ENCODE results near the gene KDM2A.

The KDM2A gene

GRCh38 chr11:67095214-67095507 lies 23.9 kb upstream of the KDM2A start:
- no peaks in the 10 kb centered on the region for H3K36me3 ChIP-seq (ENCODE audit: control insufficient read depth, insufficient read depth, low read length)
- no peak overlapping the region for H3K27ac ChIP-seq (ENCODE audit: low read depth, low read length)
- no peak overlapping the region for H3K4me3 ChIP-seq (ENCODE audit: low read depth, low read length)
- H3K9me3 ChIP-seq (ENCODE audit: control insufficient read depth, insufficient read depth, low read depth, low read length), result no peaks in the 10 kb centered on the region
- no peak overlapping the region for H3K9ac ChIP-seq (ENCODE audit: low read length)
- H3K4me1 ChIP-seq (ENCODE audit: control insufficient read depth, insufficient read depth, low read length), result peaks cover 3% of the 10 kb centered on the region; the same call in 1 of the 2 replicates
- no peaks in the 10 kb centered on the region for H3K27me3 ChIP-seq (ENCODE audit: control insufficient read depth, insufficient read depth, low read length)

- H3K9ac ChIP-seq (ENCODE audit: low read length), result no peak overlapping the region
- H3K4me3 ChIP-seq (ENCODE audit: low read depth, low read length), result no peak overlapping the region
- no peak overlapping the region for H3K27ac ChIP-seq (ENCODE audit: low read depth, low read length)
- no peaks in the 10 kb centered on the region for H3K27me3 ChIP-seq (ENCODE audit: control insufficient read depth, insufficient read depth, low read length)
- no peaks in the 10 kb centered on the region for H3K36me3 ChIP-seq (ENCODE audit: control insufficient read depth, insufficient read depth, low read length)
- no peaks in the 10 kb centered on the region for H3K9me3 ChIP-seq (ENCODE audit: control insufficient read depth, insufficient read depth, low read depth, low read length)
- H3K4me1 ChIP-seq (ENCODE audit: control insufficient read depth, insufficient read depth, low read length), result peaks cover 3% of the 10 kb centered on the region; the same call in 1 of the 2 replicates
These were observed 20.1 kb upstream of the KDM2A start for GRCh38 chr11:67098799-67099429.

DNA sequence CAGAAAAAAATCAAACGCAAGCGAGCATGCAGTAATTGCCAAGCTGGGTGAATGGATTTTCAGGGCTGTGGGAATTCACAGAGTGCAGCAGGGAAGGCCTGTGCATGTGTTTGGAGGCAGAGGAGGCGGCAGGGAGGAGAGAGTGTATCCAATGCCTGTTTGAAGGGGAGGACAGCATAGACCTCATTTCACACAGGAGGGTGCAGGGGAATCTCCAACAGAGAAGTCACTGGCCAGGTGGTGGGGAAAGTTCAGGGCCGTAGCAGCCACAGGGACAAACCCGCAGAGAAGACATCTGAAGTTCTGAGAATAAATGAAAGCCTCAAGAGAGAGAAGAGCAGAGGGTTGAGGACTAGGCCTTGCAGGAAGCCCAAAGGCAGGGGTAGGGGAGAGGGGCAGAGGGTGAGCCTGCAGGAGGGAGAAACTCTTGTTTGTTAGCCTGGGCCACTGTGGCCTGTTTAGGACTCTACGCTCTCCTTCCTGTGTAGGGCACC lies 19.2 kb upstream of the KDM2A start:
- Histone ChIP-seq H3K9ac (ENCODE audit: low read length) (no peak overlapping the region), H3K27me3 (ENCODE audit: control insufficient read depth, insufficient read depth, low read length) (no peaks in the 10 kb centered on the region), H3K4me3 (ENCODE audit: low read depth, low read length) (no peak overlapping the region), H3K27ac (ENCODE audit: low read depth, low read length) (no peak overlapping the region), H3K4me1 (ENCODE audit: control insufficient read depth, insufficient read depth, low read length) (peaks cover 3% of the 10 kb centered on the region; the same call in 1 of the 2 replicates), H3K9me3 (ENCODE audit: control insufficient read depth, insufficient read depth, low read depth, low read length) (no peaks in the 10 kb centered on the region), H3K36me3 (ENCODE audit: control insufficient read depth, insufficient read depth, low read length) (no peaks in the 10 kb centered on the region)

- Histone ChIP-seq H3K4me1 (ENCODE audit: control insufficient read depth, insufficient read depth, low read length) (no peaks in the 10 kb centered on the region; the same call in 1 of the 2 replicates), H3K4me3 (ENCODE audit: low read depth, low read length) (no peak overlapping the region), H3K9ac (ENCODE audit: low read length) (no peak overlapping the region), H3K9me3 (ENCODE audit: control insufficient read depth, insufficient read depth, low read depth, low read length) (no peaks in the 10 kb centered on the region), H3K27me3 (ENCODE audit: control insufficient read depth, insufficient read depth, low read length) (no peaks in the 10 kb centered on the region), H3K27ac (ENCODE audit: low read depth, low read length) (no peak overlapping the region), H3K36me3 (ENCODE audit: control insufficient read depth, insufficient read depth, low read length) (no peaks in the 10 kb centered on the region)
These were observed 16.4 kb upstream of the KDM2A start for GRCh38 chr11:67102664-67103063.

GRCh38 chr11:67105964-67106363 lies 13.1 kb upstream of the KDM2A start:
- Histone ChIP-seq H3K27ac (ENCODE audit: low read depth, low read length) (no peak overlapping the region), H3K4me1 (ENCODE audit: control insufficient read depth, insufficient read depth, low read length) (no peaks in the 10 kb centered on the region; the same call in 1 of the 2 replicates), H3K27me3 (ENCODE audit: control insufficient read depth, insufficient read depth, low read length) (no peaks in the 10 kb centered on the region), H3K36me3 (ENCODE audit: control insufficient read depth, insufficient read depth, low read length) (no peaks in the 10 kb centered on the region), H3K9me3 (ENCODE audit: control insufficient read depth, insufficient read depth, low read depth, low read length) (no peaks in the 10 kb centered on the region), H3K4me3 (ENCODE audit: low read depth, low read length) (no peak overlapping the region), H3K9ac (ENCODE audit: low read length) (no peak overlapping the region)

GRCh38 chr11:67111261-67111660 lies 7.8 kb upstream of the KDM2A start:
- H3K9me3 ChIP-seq (ENCODE audit: control insufficient read depth, insufficient read depth, low read depth, low read length), result no peaks in the 10 kb centered on the region

GRCh38 chr11:67113231-67113721 lies 5.8 kb upstream of the KDM2A start:
- peaks cover 24% of the 10 kb centered on the region for H3K4me1 ChIP-seq (ENCODE audit: control insufficient read depth, insufficient read depth, low read length)
- H3K36me3 ChIP-seq (ENCODE audit: control insufficient read depth, insufficient read depth, low read length), result no peaks in the 10 kb centered on the region
- H3K9me3 ChIP-seq (ENCODE audit: control insufficient read depth, insufficient read depth, low read depth, low read length), result no peaks in the 10 kb centered on the region
- H3K27ac ChIP-seq (ENCODE audit: low read depth, low read length), result no peak overlapping the region
- H3K9ac ChIP-seq (ENCODE audit: low read length), result no peak overlapping the region
- H3K4me3 ChIP-seq (ENCODE audit: low read depth, low read length), result no peak overlapping the region
- H3K27me3 ChIP-seq (ENCODE audit: control insufficient read depth, insufficient read depth, low read length), result no peaks in the 10 kb centered on the region

More at GRCh38 chr11:67111261-67111660, 7.8 kb upstream of the KDM2A start:
- no peaks in the 10 kb centered on the region for H3K27me3 ChIP-seq (ENCODE audit: control insufficient read depth, insufficient read depth, low read length)
- no peak overlapping the region for H3K27ac ChIP-seq (ENCODE audit: low read depth, low read length)
- no peak overlapping the region for H3K9ac ChIP-seq (ENCODE audit: low read length)
- H3K36me3 ChIP-seq (ENCODE audit: control insufficient read depth, insufficient read depth, low read length), result no peaks in the 10 kb centered on the region
- H3K4me1 ChIP-seq (ENCODE audit: control insufficient read depth, insufficient read depth, low read length), result peaks cover 12% of the 10 kb centered on the region
- no peak overlapping the region for H3K4me3 ChIP-seq (ENCODE audit: low read depth, low read length)

GRCh38 chr11:67114275-67114896 lies 4.7 kb upstream of the KDM2A start:
- no peak overlapping the region for H3K9ac ChIP-seq (ENCODE audit: low read length)
- no peaks in the 10 kb centered on the region for H3K9me3 ChIP-seq (ENCODE audit: control insufficient read depth, insufficient read depth, low read depth, low read length)
- H3K4me1 ChIP-seq (ENCODE audit: control insufficient read depth, insufficient read depth, low read length), result peaks cover 24% of the 10 kb centered on the region
- no peak overlapping the region for H3K4me3 ChIP-seq (ENCODE audit: low read depth, low read length)
- H3K27ac ChIP-seq (ENCODE audit: low read depth, low read length), result no peak overlapping the region
- H3K36me3 ChIP-seq (ENCODE audit: control insufficient read depth, insufficient read depth, low read length), result no peaks in the 10 kb centered on the region
- no peaks in the 10 kb centered on the region for H3K27me3 ChIP-seq (ENCODE audit: control insufficient read depth, insufficient read depth, low read length)

GRCh38 chr11:67116758-67117105 lies 2.3 kb upstream of the KDM2A start:
- Histone ChIP-seq H3K4me1 (ENCODE audit: control insufficient read depth, insufficient read depth, low read length) (peaks cover 25% of the 10 kb centered on the region), H3K27me3 (ENCODE audit: control insufficient read depth, insufficient read depth, low read length) (no peaks in the 10 kb centered on the region), H3K36me3 (ENCODE audit: control insufficient read depth, insufficient read depth, low read length) (no peaks in the 10 kb centered on the region), H3K27ac (ENCODE audit: low read depth, low read length) (no peak overlapping the region), H3K9ac (ENCODE audit: low read length) (no peak overlapping the region), H3K4me3 (ENCODE audit: low read depth, low read length) (0 out of 2 replicates have a peak overlapping the region, but pooled peaks have one; percentile 65), H3K9me3 (ENCODE audit: control insufficient read depth, insufficient read depth, low read depth, low read length) (no peaks in the 10 kb centered on the region)

- peak overlapping the region; percentile 65 for H3K4me3 ChIP-seq (ENCODE audit: low read depth, low read length)
- H3K27me3 ChIP-seq (ENCODE audit: control insufficient read depth, insufficient read depth, low read length), result no peaks in the 10 kb centered on the region
- no peak overlapping the region for H3K27ac ChIP-seq (ENCODE audit: low read depth, low read length)
- no peaks in the 10 kb centered on the region for H3K9me3 ChIP-seq (ENCODE audit: control insufficient read depth, insufficient read depth, low read depth, low read length)
- no peaks in the 10 kb centered on the region for H3K36me3 ChIP-seq (ENCODE audit: control insufficient read depth, insufficient read depth, low read length)
- H3K4me1 ChIP-seq (ENCODE audit: control insufficient read depth, insufficient read depth, low read length), result peaks cover 27% of the 10 kb centered on the region
- peak overlapping the region; percentile 93 for H3K9ac ChIP-seq (ENCODE audit: low read length)
These were observed 1.9 kb upstream of the KDM2A start for GRCh38 chr11:67117176-67117575.

DNA sequence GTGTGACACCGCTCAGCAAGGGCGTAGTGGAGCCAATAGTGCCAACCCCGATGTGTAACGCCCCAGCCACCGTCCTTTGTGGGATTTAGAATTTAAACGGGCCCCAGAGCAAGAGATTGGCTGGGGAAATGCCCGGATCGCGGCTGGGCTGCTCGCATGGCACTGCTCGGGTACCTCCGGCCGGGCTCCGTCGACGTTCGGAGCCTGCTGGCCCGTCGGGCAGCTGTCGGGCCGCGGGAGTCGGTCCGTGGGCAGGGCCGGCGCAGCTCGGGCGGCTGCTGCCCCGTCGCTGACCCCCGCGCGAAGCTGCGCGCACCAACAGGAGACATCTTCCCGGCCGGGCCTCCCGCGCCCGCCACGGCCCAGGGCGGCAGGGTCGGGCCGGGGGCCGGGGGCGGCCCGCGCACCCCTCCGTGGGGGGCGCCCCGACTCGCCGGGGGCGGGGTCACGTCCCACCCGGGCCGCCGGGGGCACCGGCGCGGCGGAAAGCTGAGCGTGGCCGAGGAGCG lies 1.3 kb upstream of the KDM2A start:
- Histone ChIP-seq H3K4me3 (ENCODE audit: low read depth, low read length) (peak overlapping the region; percentile 65), H3K27ac (ENCODE audit: low read depth, low read length) (no peak overlapping the region)

More for the DNA sequence above, 1.3 kb upstream of the KDM2A start:
- no peaks in the 10 kb centered on the region for H3K36me3 ChIP-seq (ENCODE audit: control insufficient read depth, insufficient read depth, low read length)
- H3K9me3 ChIP-seq (ENCODE audit: control insufficient read depth, insufficient read depth, low read depth, low read length), result no peaks in the 10 kb centered on the region
- H3K27me3 ChIP-seq (ENCODE audit: control insufficient read depth, insufficient read depth, low read length), result no peaks in the 10 kb centered on the region
- H3K4me1 ChIP-seq (ENCODE audit: control insufficient read depth, insufficient read depth, low read length), result peaks cover 27% of the 10 kb centered on the region
- peak overlapping the region; percentile 93 for H3K9ac ChIP-seq (ENCODE audit: low read length)
